ENCODE data around the gene LCOR.

DNA sequence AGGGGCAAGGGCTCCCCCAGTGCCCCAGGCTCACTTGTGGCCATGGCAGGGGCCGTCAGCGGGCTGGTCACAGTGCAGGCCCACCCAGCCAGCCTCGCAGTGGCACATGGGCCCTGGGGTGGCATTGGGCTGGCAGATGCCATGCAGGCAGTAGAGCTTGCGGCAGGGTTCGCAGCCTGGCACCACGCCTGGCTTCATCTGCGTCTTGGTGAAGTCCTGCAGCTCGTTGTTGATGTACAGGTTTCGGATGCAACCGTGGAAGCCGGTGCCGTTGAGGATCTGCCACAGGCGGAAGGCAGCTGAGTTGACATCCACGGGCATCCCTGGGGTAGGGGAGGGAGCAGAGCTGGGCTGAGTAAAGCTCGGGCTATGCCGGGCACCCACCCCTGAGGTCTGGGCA is 170.6 kb downstream of the LCOR start:
- TF ChIP-seq MAX (IDR thresholded peaks at IDR 0.05) (no peak), EP300 (IDR thresholded peaks at IDR 0.05; ENCODE audit: borderline replicate concordance) (no peak), RAD21 (IDR thresholded peaks at IDR 0.05; ENCODE audit: low read depth) (no peak)
- TF ChIP-seq, protein P1, sequence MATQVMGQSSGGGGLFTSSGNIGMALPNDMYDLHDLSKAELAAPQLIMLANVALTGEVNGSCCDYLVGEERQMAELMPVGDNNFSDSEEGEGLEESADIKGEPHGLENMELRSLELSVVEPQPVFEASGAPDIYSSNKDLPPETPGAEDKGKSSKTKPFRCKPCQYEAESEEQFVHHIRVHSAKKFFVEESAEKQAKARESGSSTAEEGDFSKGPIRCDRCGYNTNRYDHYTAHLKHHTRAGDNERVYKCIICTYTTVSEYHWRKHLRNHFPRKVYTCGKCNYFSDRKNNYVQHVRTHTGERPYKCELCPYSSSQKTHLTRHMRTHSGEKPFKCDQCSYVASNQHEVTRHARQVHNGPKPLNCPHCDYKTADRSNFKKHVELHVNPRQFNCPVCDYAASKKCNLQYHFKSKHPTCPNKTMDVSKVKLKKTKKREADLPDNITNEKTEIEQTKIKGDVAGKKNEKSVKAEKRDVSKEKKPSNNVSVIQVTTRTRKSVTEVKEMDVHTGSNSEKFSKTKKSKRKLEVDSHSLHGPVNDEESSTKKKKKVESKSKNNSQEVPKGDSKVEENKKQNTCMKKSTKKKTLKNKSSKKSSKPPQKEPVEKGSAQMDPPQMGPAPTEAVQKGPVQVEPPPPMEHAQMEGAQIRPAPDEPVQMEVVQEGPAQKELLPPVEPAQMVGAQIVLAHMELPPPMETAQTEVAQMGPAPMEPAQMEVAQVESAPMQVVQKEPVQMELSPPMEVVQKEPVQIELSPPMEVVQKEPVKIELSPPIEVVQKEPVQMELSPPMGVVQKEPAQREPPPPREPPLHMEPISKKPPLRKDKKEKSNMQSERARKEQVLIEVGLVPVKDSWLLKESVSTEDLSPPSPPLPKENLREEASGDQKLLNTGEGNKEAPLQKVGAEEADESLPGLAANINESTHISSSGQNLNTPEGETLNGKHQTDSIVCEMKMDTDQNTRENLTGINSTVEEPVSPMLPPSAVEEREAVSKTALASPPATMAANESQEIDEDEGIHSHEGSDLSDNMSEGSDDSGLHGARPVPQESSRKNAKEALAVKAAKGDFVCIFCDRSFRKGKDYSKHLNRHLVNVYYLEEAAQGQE (IDR thresholded peaks at IDR 0.05; ENCODE audit: low read depth): no peak
